Muscle layer of colon (tissue), 2 donors: ENCODE measurements around the gene SH3BP4.
"Not testable (repeated sequence)": the region's sequence is repeated elsewhere in the genome, so short reads cannot be mapped to it uniquely, and the experiment has no call there.

Experiments used
- H3K27ac ChIP-seq: one replicate; pipeline ENCODE4 v1.7.0; 2013; ENCODE audit warnings: low read depth, mild to moderate bottlenecking, low read length, moderate library complexity
- H3K27me3 ChIP-seq, 2 donors: one replicate each; pipeline ENCODE4 v1.7.0; 2013; ENCODE audit warnings: low read length in 2 of 2, mild to moderate bottlenecking in 2 of 2; ENCODE audit not compliant: insufficient read depth in 2 of 2, control insufficient read depth in 1 of 2
- H3K36me3 ChIP-seq: one replicate; pipeline ENCODE4 v1.7.0; 2013; ENCODE audit warnings: mild to moderate bottlenecking, low read length; ENCODE audit not compliant: insufficient read depth
- H3K4me1 ChIP-seq: one replicate; pipeline ENCODE4 v1.7.0; 2013; ENCODE audit warnings: mild to moderate bottlenecking, low read length; ENCODE audit not compliant: insufficient read depth
- H3K4me3 ChIP-seq, 2 donors: one replicate each; pipeline ENCODE4 v1.7.0; 2013; ENCODE audit warnings: low read length in 2 of 2, low read depth in 1 of 2, mild to moderate bottlenecking in 1 of 2, moderate library complexity in 1 of 2
- H3K9ac ChIP-seq: one replicate; pipeline ENCODE4 v1.7.0; 2013; ENCODE audit warnings: low read length
- H3K9me3 ChIP-seq: one replicate; pipeline ENCODE4 v1.7.0; 2013; ENCODE audit warnings: mild to moderate bottlenecking, low read length
- donor health status: abdominal sarcoma.
- donor health status: Adenocarcinoma of cecum.

Gene SH3BP4

GRCh38 chr2:235052514-235053354 lies 100.9 kb downstream of the SH3BP4 start:
- Histone ChIP-seq H3K27ac (no peak overlapping the region), H3K4me1 (peaks cover 14% of the 10 kb centered on the region)

GRCh38 chr2:235053651-235054050 lies 101.8 kb downstream of the SH3BP4 start:
- Histone ChIP-seq H3K4me1 (peaks cover 14% of the 10 kb centered on the region), H3K4me3 (no peak overlapping the region), H3K9ac (no peak overlapping the region), H3K9me3 (no peaks in the 10 kb centered on the region), H3K27me3 (no peaks in the 10 kb centered on the region), H3K27ac (no peak overlapping the region), H3K36me3 (no peaks in the 10 kb centered on the region)

More at GRCh38 chr2:235052514-235053354, 100.9 kb downstream of the SH3BP4 start:
- Histone ChIP-seq H3K9ac (no peak overlapping the region), H3K4me3 (no peak overlapping the region), H3K27me3 (no peaks in the 10 kb centered on the region), H3K36me3 (no peaks in the 10 kb centered on the region), H3K9me3 (no peaks in the 10 kb centered on the region)

GRCh38 chr2:235054475-235054874 lies 102.7 kb downstream of the SH3BP4 start:
- peaks cover 14% of the 10 kb centered on the region for H3K4me1 ChIP-seq
- H3K27ac ChIP-seq = no peak overlapping the region
- H3K4me3 ChIP-seq = no peak overlapping the region
- no peaks in the 10 kb centered on the region for H3K36me3 ChIP-seq
- no peaks in the 10 kb centered on the region for H3K27me3 ChIP-seq
- no peak overlapping the region for H3K9ac ChIP-seq
- H3K9me3 ChIP-seq = no peaks in the 10 kb centered on the region

DNA sequence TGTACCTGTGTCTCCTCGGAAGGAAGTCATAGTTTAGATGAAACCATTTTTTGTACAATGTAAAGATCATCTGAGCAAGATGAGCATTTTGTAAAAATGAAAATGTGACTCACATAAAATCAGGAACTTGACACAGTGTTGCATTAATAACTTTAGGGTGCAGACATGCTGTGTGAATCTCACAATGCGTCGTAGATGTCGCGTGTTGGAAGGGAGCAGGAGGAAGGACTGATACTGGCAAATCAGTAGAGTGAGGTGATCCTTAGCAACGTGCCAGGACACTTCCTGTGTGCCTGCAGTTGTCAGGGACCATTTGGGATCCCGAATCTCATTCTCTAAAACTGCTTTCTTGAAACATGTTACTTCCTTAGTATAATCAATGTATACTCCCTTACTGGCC lies 103.1 kb downstream of the SH3BP4 start:
- no peaks in the 10 kb centered on the region for H3K36me3 ChIP-seq
- no peak overlapping the region for H3K27ac ChIP-seq
- peaks cover 14% of the 10 kb centered on the region for H3K4me1 ChIP-seq
- H3K27me3 ChIP-seq = no peaks in the 10 kb centered on the region
- no peak overlapping the region for H3K4me3 ChIP-seq
- no peak overlapping the region for H3K9ac ChIP-seq
- no peaks in the 10 kb centered on the region for H3K9me3 ChIP-seq

GRCh38 chr2:235055891-235056516 lies 104.2 kb downstream of the SH3BP4 start:
- peaks cover 6% of the 10 kb centered on the region for H3K4me1 ChIP-seq
- no peak overlapping the region for H3K9ac ChIP-seq
- H3K27me3 ChIP-seq = no peaks in the 10 kb centered on the region
- H3K36me3 ChIP-seq = no peaks in the 10 kb centered on the region
- H3K4me3 ChIP-seq = no peak overlapping the region
- no peaks in the 10 kb centered on the region for H3K9me3 ChIP-seq
- H3K27ac ChIP-seq = no peak overlapping the region

- Histone ChIP-seq H3K4me3 (no peak overlapping the region), H3K27ac (no peak overlapping the region), H3K27me3 (no peaks in the 10 kb centered on the region), H3K9ac (no peak overlapping the region), H3K36me3 (no peaks in the 10 kb centered on the region), H3K9me3 (no peaks in the 10 kb centered on the region), H3K4me1 (no peaks in the 10 kb centered on the region)
These were observed 105.0 kb downstream of the SH3BP4 start for GRCh38 chr2:235056768-235057167.

DNA sequence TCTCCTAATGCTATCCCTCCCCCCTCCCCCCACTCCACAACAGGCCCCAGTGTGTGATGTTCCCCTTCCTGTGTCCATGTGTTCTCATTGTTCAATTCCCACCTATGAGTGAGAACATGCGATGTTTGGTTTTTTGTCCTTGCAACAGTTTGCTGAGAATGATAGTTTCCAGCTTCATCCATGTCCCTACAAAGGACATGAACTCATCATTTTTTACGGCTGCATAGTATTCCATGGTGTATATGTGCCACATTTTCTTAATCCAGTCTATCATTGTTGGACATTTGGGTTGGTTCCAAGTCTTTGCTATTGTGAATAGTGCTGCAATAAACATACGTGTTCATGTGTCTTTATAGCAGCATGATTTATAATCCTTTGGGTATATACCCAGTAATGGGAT lies 105.8 kb downstream of the SH3BP4 start:
- not testable (repeated sequence) for H3K9me3 ChIP-seq, H3K4me3 ChIP-seq, H3K27me3 ChIP-seq, H3K9ac ChIP-seq, H3K4me1 ChIP-seq, H3K36me3 ChIP-seq, H3K27ac ChIP-seq

DNA sequence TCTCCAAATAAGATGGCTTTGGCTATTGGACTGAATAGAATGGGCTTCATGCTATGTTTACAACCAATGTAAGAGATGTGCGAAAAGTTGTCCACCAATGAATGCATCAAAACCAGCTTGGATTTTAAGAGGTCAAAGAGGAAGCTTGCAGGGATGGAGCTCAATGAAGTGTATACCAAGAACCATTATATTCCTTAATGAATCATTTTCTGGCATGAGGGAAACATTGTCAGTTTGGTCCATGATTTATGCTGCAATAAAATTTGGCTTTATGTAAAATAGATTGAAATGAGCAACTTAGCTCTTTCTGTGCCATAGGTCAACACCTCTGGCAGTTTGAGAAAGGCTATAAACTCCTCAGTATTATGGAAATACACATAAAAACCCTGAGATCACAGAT lies 107.3 kb downstream of the SH3BP4 start:
- Histone ChIP-seq H3K27ac (no peak overlapping the region), H3K4me1 (no peaks in the 10 kb centered on the region), H3K9ac (no peak overlapping the region)

GRCh38 chr2:235061656-235062055 lies 109.8 kb downstream of the SH3BP4 start:
- H3K27ac ChIP-seq = no peak overlapping the region
- no peaks in the 10 kb centered on the region for H3K27me3 ChIP-seq
- H3K36me3 ChIP-seq = no peaks in the 10 kb centered on the region
- no peak overlapping the region for H3K9ac ChIP-seq
- H3K4me1 ChIP-seq = no peaks in the 10 kb centered on the region
- no peak overlapping the region for H3K4me3 ChIP-seq
- H3K9me3 ChIP-seq = no peaks in the 10 kb centered on the region

More for the DNA sequence above, 107.3 kb downstream of the SH3BP4 start:
- H3K9me3 ChIP-seq = no peaks in the 10 kb centered on the region
- H3K36me3 ChIP-seq = no peaks in the 10 kb centered on the region
- no peak overlapping the region for H3K4me3 ChIP-seq
- no peaks in the 10 kb centered on the region for H3K27me3 ChIP-seq

DNA sequence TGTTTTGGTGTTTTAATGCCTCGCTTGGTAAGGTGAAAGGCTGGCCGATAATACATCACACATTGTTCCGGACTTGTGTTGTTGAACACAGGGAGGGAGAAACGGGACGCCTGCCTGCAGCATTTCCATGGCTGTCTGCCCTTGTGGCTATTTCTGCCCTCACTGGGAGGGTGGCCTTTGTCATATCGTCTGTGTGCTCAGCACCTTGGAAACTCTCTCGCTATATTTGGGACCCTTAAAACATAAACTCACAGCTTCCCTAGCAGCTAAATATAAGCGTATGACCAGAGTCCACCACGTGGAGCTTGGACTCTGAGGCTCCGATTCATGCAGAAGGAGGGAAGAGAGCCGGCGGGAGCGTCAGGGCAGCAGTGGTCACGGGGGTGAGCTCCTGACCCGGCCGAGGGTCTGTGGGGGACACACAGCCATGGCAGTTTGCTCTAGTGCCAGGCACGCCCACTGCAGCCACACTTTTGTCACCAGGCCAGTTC lies 111.7 kb downstream of the SH3BP4 start:
- H3K4me1 ChIP-seq = no peaks in the 10 kb centered on the region
- no peak overlapping the region for H3K27ac ChIP-seq
- H3K9me3 ChIP-seq = no peaks in the 10 kb centered on the region
- H3K9ac ChIP-seq = no peak overlapping the region
- H3K27me3 ChIP-seq = no peaks in the 10 kb centered on the region
- H3K36me3 ChIP-seq = no peaks in the 10 kb centered on the region
- no peak overlapping the region for H3K4me3 ChIP-seq

DNA sequence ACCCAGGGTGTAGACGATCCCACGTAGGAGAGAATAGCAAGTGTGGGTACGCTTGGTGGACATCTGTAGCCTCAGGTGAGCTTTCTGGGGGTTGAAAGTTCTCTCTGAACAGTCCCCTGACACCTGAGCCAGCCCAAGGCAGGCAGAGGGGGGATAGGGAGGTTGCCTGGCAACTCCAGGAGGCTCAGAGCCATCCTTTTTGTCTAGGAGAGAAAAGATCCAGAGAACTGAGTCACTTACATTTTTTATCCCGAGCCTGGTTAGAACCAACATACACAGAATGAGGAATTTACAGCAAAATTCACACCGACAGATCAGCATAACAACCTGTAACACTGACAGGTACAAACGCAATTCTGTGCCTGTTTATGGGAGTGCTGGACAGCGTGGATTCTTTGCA lies 113.2 kb downstream of the SH3BP4 start:
- Histone ChIP-seq H3K36me3 (no peaks in the 10 kb centered on the region), H3K4me3 (no peak overlapping the region), H3K9ac (no peak overlapping the region), H3K27me3 (no peaks in the 10 kb centered on the region), H3K27ac (no peak overlapping the region), H3K9me3 (no peaks in the 10 kb centered on the region), H3K4me1 (no peaks in the 10 kb centered on the region)
